ENCODE measurements around the gene OR2D2.

DNA sequence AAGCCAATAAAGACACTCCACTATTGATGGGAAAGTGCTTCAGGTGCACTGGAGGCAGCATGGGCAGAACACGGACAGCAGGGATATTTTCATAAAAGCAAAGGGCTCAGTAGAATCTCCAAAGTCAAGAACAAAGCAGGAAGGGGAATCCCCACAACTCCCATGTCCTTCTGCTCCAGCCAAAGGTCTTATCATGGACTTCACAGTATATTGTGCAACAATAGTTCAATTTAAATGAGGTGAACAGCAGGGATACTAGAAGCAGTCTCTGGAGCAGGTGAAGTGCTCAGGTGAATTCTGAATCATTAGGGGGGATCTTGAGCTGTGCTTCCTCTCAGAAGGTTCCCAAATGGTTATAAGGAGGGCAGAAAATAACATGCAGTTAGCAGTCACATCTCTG lies 6.6 kb upstream of the OR2D2 start:
- no peak for TF ChIP-seq POLR2A (IDR thresholded peaks at IDR 0.05)
- TF ChIP-seq, protein P1, sequence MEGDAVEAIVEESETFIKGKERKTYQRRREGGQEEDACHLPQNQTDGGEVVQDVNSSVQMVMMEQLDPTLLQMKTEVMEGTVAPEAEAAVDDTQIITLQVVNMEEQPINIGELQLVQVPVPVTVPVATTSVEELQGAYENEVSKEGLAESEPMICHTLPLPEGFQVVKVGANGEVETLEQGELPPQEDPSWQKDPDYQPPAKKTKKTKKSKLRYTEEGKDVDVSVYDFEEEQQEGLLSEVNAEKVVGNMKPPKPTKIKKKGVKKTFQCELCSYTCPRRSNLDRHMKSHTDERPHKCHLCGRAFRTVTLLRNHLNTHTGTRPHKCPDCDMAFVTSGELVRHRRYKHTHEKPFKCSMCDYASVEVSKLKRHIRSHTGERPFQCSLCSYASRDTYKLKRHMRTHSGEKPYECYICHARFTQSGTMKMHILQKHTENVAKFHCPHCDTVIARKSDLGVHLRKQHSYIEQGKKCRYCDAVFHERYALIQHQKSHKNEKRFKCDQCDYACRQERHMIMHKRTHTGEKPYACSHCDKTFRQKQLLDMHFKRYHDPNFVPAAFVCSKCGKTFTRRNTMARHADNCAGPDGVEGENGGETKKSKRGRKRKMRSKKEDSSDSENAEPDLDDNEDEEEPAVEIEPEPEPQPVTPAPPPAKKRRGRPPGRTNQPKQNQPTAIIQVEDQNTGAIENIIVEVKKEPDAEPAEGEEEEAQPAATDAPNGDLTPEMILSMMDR (IDR thresholded peaks at IDR 0.05), result no peak

Measured in tibial nerve (tissue), 3 donors.